ENCODE results near the gene HTD2. TPM values are rescaled to one million over a fixed set of nuclear protein-coding genes. Genes with fewer than 3 reads are reported as not detected.

HTD2 gene
- total RNA-seq, 1 experiment from 2014 or later, result 8.2 TPM

- BruUV-seq (replicated peaks), result no TSS peak
- no peaks in the 10 kb centered on the region for H3K27me3 ChIP-seq (replicated peaks; ENCODE audit: control insufficient read depth, insufficient read depth, low read length)
- H3K4me3 ChIP-seq (ENCODE audit: low read depth, low read length), result no peak overlapping the region
- Mint-ChIP-seq H3K36me3 (ENCODE audit: insufficient read depth, unreplicated experiment) (no peaks in the 10 kb centered on the region), H3K4me1 (ENCODE audit: low read depth, unreplicated experiment) (no peaks in the 10 kb centered on the region), H3K27me3 (ENCODE audit: insufficient read depth, unreplicated experiment) (no peaks in the 10 kb centered on the region), H3K9me3 (ENCODE audit: unreplicated experiment) (no peaks in the 10 kb centered on the region), H3K27ac (ENCODE audit: unreplicated experiment) (no peak overlapping the region), H3K4me3 (ENCODE audit: unreplicated experiment) (no peak overlapping the region)
- POLR2A ChIA-PET, result no interaction called here
- CTCF ChIA-PET, result interaction anchor here (0.6 kb wide), 1 partner anchor 217 kb away, joined by 4 read pairs; no protein-coding TSS in a partner anchor
- intact Hi-C loops (cut with micrococcal nuclease; ENCODE audit: unreplicated experiment), result no loop called here
- DNase-seq, result no peak
- no peaks in the 10 kb centered on the region for H3K36me3 ChIP-seq (ENCODE audit: control insufficient read depth, insufficient read depth, low read length)
- no peaks in the 10 kb centered on the region for H3K4me1 ChIP-seq
- no peak for TF ChIP-seq CTCF (IDR thresholded peaks at IDR 0.05; ENCODE audit: insufficient read depth in 1 of 2, low read depth in 1 of 2, low read length in 1 of 2, severe bottlenecking in 1 of 2, unreplicated experiment in 1 of 2)
- H3K9me3 ChIP-seq, result no peaks in the 10 kb centered on the region
Measured at GRCh38 chr3:58356054-58356453, 49.7 kb downstream of the HTD2 start.

GRCh38 chr3:58357402-58357801 lies 51.1 kb downstream of the HTD2 start:
- POLR2A ChIA-PET, result no interaction called here
- H3K9me3 Mint-ChIP-seq (ENCODE audit: unreplicated experiment), result no peaks in the 10 kb centered on the region
- H3K27me3 ChIP-seq (replicated peaks; ENCODE audit: control insufficient read depth, insufficient read depth, low read length), result no peaks in the 10 kb centered on the region
- H3K36me3 Mint-ChIP-seq (ENCODE audit: insufficient read depth, unreplicated experiment), result no peaks in the 10 kb centered on the region
- CTCF ChIA-PET, result no interaction called here
- no peaks in the 10 kb centered on the region for H3K4me1 Mint-ChIP-seq (ENCODE audit: low read depth, unreplicated experiment)
- H3K4me3 ChIP-seq (ENCODE audit: low read depth, low read length), result no peak overlapping the region
- no TSS peak for BruUV-seq (replicated peaks)
- TF ChIP-seq CTCF (IDR thresholded peaks at IDR 0.05; ENCODE audit: insufficient read depth in 1 of 2, low read depth in 1 of 2, low read length in 1 of 2, severe bottlenecking in 1 of 2, unreplicated experiment in 1 of 2), result no peak
- H3K4me1 ChIP-seq, result no peaks in the 10 kb centered on the region
- no peak for DNase-seq
- no peak overlapping the region for H3K4me3 Mint-ChIP-seq (ENCODE audit: unreplicated experiment)
- no peaks in the 10 kb centered on the region for H3K9me3 ChIP-seq
- H3K27ac Mint-ChIP-seq (ENCODE audit: unreplicated experiment), result no peak overlapping the region
- no peaks in the 10 kb centered on the region for H3K27me3 Mint-ChIP-seq (ENCODE audit: insufficient read depth, unreplicated experiment)
- intact Hi-C loops (cut with micrococcal nuclease; ENCODE audit: unreplicated experiment), result no loop called here
- H3K36me3 ChIP-seq (ENCODE audit: control insufficient read depth, insufficient read depth, low read length), result no peaks in the 10 kb centered on the region

GRCh38 chr3:58358092-58358491 lies 51.8 kb downstream of the HTD2 start:
- Histone ChIP-seq H3K4me3 (ENCODE audit: low read depth, low read length) (no peak overlapping the region), H3K27me3 (replicated peaks; ENCODE audit: control insufficient read depth, insufficient read depth, low read length) (no peaks in the 10 kb centered on the region), H3K4me1 (no peaks in the 10 kb centered on the region), H3K9me3 (no peaks in the 10 kb centered on the region), H3K36me3 (ENCODE audit: control insufficient read depth, insufficient read depth, low read length) (no peaks in the 10 kb centered on the region)
- H3K27me3 Mint-ChIP-seq (ENCODE audit: insufficient read depth, unreplicated experiment), result no peaks in the 10 kb centered on the region
- no peak overlapping the region for H3K27ac Mint-ChIP-seq (ENCODE audit: unreplicated experiment)
- intact Hi-C loops (cut with micrococcal nuclease; ENCODE audit: unreplicated experiment), result no loop called here
- no peaks in the 10 kb centered on the region for H3K9me3 Mint-ChIP-seq (ENCODE audit: unreplicated experiment)
- H3K4me1 Mint-ChIP-seq (ENCODE audit: low read depth, unreplicated experiment), result no peaks in the 10 kb centered on the region
- ChIA-PET POLR2A (no interaction called here), CTCF (no interaction called here)
- H3K4me3 Mint-ChIP-seq (ENCODE audit: unreplicated experiment), result no peak overlapping the region
- no peak for TF ChIP-seq CTCF (IDR thresholded peaks at IDR 0.05; ENCODE audit: insufficient read depth in 1 of 2, low read depth in 1 of 2, low read length in 1 of 2, severe bottlenecking in 1 of 2, unreplicated experiment in 1 of 2)
- no TSS peak for BruUV-seq (replicated peaks)
- no peak for DNase-seq
- no peaks in the 10 kb centered on the region for H3K36me3 Mint-ChIP-seq (ENCODE audit: insufficient read depth, unreplicated experiment)
